Central memory CD8-positive, alpha-beta T cell (primary cell): ENCODE results near the gene SPDYE16.
A peak's percentile ranks its signal among the peaks of the same experiment; 100 is the strongest.
"Not testable (repeated sequence)": the region's sequence is repeated elsewhere in the genome, so short reads cannot be mapped to it uniquely, and the experiment has no call there.

ENCODE experiments used
- ATAC-seq: fragments of 150-1000 bp; cut with Tn5 transposase; replicated peaks from 2 replicates; pipeline ENCODE4 v1.10.0; 2022; ENCODE audit warnings: mild to moderate bottlenecking, moderate FRiP score, moderate number of reproducible peaks; ENCODE audit not compliant: poor library complexity, severe bottlenecking; ENCODE audit errors: extremely low read depth
- DNase-seq, 2 donors: peaks; one replicate each; pipeline ENCODE4 v3.0.0; 2021; ENCODE audit warnings: low spot score in 2 of 2
- H3K27ac Mint-ChIP-seq: one replicate; pipeline ENCODE4 v1.8.0; 2022; ENCODE audit warnings: low read depth, mild to moderate bottlenecking, moderate library complexity, mixed read lengths
- H3K27me3 Mint-ChIP-seq: one replicate; pipeline ENCODE4 v1.8.0; 2022; ENCODE audit warnings: mixed read lengths
- H3K36me3 Mint-ChIP-seq: one replicate; pipeline ENCODE4 v1.8.0; 2022; ENCODE audit warnings: mild to moderate bottlenecking, moderate library complexity, mixed read lengths; ENCODE audit not compliant: insufficient read depth
- H3K4me1 Mint-ChIP-seq: one replicate; pipeline ENCODE4 v1.8.0; 2022; ENCODE audit warnings: mixed read lengths
- H3K4me3 Mint-ChIP-seq: one replicate; pipeline ENCODE4 v1.8.0; 2022; ENCODE audit warnings: mild to moderate bottlenecking, moderate library complexity, mixed read lengths
- H3K9me3 Mint-ChIP-seq: one replicate; pipeline ENCODE4 v1.8.0; 2022; ENCODE audit warnings: mixed read lengths

Gene SPDYE16

GRCh38 chr7:76487969-76488368 is 55.1 kb downstream of the SPDYE16 start:
- H3K36me3 Mint-ChIP-seq, H3K4me3 Mint-ChIP-seq, H3K9me3 Mint-ChIP-seq, ATAC-seq, DNase-seq, H3K4me1 Mint-ChIP-seq, H3K27me3 Mint-ChIP-seq, H3K27ac Mint-ChIP-seq: not testable (repeated sequence)

DNA sequence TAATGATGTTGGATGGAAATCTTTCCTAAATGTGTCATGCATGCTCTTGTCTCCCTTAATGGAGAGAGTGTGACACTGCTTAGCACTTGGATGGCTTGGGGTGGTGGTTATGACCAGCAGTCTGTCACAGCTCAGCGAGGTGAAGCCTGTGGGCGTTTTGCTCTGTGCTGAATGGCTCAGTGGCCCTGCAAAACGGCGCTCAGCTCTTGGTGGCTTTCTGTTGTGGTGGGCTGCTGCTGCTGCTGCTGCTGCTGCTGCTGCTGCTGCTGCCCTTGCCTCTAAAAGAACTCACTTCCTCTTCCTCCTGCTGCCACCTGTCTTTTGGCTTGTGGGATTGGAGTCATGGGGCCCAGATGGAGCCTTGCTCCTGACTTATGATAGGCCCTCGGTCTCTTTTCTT is 56.5 kb downstream of the SPDYE16 start:
- not testable (repeated sequence) for H3K27me3 Mint-ChIP-seq, H3K27ac Mint-ChIP-seq, H3K4me1 Mint-ChIP-seq, H3K4me3 Mint-ChIP-seq, DNase-seq, H3K9me3 Mint-ChIP-seq
- H3K36me3 Mint-ChIP-seq: peaks cover 12% of the 10 kb centered on the region
- peak; percentile 99 for ATAC-seq

- ATAC-seq: peak; percentile 7
- H3K9me3 Mint-ChIP-seq, DNase-seq, H3K4me1 Mint-ChIP-seq, H3K27ac Mint-ChIP-seq, H3K27me3 Mint-ChIP-seq, H3K4me3 Mint-ChIP-seq: not testable (repeated sequence)
- peaks cover 12% of the 10 kb centered on the region for H3K36me3 Mint-ChIP-seq
Measured at GRCh38 chr7:76485822-76486610, 57.1 kb downstream of the SPDYE16 start.

GRCh38 chr7:76484456-76484855 is 58.6 kb downstream of the SPDYE16 start:
- H3K36me3 Mint-ChIP-seq: peaks cover 16% of the 10 kb centered on the region
- H3K27ac Mint-ChIP-seq, DNase-seq, H3K4me3 Mint-ChIP-seq, H3K4me1 Mint-ChIP-seq, ATAC-seq, H3K9me3 Mint-ChIP-seq, H3K27me3 Mint-ChIP-seq: not testable (repeated sequence)

DNA sequence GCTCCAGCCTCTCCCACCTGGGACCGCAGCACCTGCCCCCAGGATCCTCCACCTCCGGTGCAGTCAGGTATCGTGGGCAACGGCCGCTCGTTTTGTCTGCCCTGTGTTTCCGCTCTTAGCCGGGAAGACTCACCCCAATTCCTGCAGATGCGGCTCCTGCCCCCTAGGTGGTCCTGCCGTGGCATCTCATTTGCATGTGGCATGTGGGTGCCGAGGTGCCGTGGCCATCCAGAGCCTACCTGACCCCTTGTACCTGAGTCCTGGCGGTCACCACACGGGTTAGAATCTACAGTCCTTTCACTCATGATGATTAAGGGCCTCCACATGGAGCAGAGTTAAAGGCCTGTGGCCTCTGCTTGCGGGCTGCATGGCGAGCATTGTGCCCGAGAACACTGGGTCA is 60.0 kb downstream of the SPDYE16 start:
- ATAC-seq, H3K9me3 Mint-ChIP-seq, H3K27me3 Mint-ChIP-seq, H3K27ac Mint-ChIP-seq, H3K4me1 Mint-ChIP-seq, H3K4me3 Mint-ChIP-seq, DNase-seq: not testable (repeated sequence)
- peaks cover 16% of the 10 kb centered on the region for H3K36me3 Mint-ChIP-seq

DNA sequence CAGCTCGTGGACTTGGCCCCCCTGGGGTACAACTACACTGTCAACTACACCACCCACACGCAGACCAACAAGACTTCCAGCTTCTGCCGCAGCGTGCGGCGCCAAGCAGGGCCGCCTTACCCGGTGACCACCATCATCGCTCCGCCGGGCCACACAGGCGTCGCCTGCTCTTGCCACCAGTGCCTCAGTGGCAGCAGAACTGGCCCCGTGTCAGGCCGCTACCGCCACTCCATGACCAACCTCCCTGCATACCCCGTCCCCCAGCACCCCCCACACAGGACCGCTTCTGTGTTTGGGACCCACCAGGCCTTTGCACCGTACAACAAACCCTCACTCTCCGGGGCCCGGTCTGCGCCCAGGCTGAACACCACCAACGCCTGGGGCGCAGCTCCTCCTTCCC is 60.4 kb downstream of the SPDYE16 start:
- DNase-seq, H3K27me3 Mint-ChIP-seq, H3K9me3 Mint-ChIP-seq, H3K4me1 Mint-ChIP-seq, H3K4me3 Mint-ChIP-seq, H3K27ac Mint-ChIP-seq, ATAC-seq: not testable (repeated sequence)
- H3K36me3 Mint-ChIP-seq: peaks cover 16% of the 10 kb centered on the region
